Tibial nerve (tissue), 4 donors: ENCODE results near the gene MTHFR.

Experiments
- CTCF ChIP-seq, 5 experiments: fragments of 200-600 bp in 3 of 5; fragments of 450-650 bp in 2 of 5; sonication (generic) in 3 of 5; IDR thresholded peaks; one replicate each; pipeline ENCODE4 v1.5.1; 2016 to 2019; ENCODE audit warnings: antibody characterized with exemption in 5 of 5, mild to moderate bottlenecking in 3 of 5, moderate library complexity in 2 of 5
- EP300 ChIP-seq, 2 donors: sonication (generic); formaldehyde crosslinking; IDR thresholded peaks; one replicate each; pipeline ENCODE4 v1.6.1; 2017; ENCODE audit warnings: antibody characterized with exemption in 2 of 2, mild to moderate bottlenecking in 1 of 2
- POLR2A ChIP-seq, 2 donors: fragments of 450-650 bp; IDR thresholded peaks; one replicate each; pipeline ENCODE4 v1.6.1; 2017; ENCODE audit warnings: antibody characterized with exemption in 2 of 2, mild to moderate bottlenecking in 2 of 2, moderate library complexity in 2 of 2

- no peak for TF ChIP-seq POLR2A (IDR thresholded peaks at IDR 0.05)
- TF ChIP-seq CTCF (IDR thresholded peaks at IDR 0.05), result no peak
- TF ChIP-seq EP300 (IDR thresholded peaks at IDR 0.05), result no peak
These were observed 44.5 kb downstream of the MTHFR start for GRCh38 chr1:11761285-11761684.
